Measurements from ENCODE around the gene KANSL1L.

DNA sequence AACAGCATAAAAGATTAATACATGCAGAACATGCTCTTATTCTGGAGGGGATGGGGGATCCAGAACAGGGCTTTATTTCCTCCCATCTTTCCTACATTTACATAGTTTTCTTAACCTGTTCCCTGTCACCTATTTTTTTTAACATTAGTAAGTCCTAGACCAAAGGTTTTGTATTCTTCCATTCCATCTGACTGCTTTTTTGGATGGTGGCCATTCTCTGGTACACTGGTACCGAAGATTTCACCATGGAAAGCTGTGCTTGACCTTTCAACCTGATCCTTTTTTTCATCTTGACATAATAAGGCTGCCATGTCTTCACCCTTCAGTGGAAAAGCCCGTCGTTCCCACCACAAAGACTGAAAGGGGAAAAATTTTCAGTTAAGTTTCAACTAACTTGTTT, 148.4 kb downstream of the KANSL1L start:
- TF ChIP-seq EP300 (IDR thresholded peaks at IDR 0.05) = no peak
- TF ChIP-seq, protein P1, sequence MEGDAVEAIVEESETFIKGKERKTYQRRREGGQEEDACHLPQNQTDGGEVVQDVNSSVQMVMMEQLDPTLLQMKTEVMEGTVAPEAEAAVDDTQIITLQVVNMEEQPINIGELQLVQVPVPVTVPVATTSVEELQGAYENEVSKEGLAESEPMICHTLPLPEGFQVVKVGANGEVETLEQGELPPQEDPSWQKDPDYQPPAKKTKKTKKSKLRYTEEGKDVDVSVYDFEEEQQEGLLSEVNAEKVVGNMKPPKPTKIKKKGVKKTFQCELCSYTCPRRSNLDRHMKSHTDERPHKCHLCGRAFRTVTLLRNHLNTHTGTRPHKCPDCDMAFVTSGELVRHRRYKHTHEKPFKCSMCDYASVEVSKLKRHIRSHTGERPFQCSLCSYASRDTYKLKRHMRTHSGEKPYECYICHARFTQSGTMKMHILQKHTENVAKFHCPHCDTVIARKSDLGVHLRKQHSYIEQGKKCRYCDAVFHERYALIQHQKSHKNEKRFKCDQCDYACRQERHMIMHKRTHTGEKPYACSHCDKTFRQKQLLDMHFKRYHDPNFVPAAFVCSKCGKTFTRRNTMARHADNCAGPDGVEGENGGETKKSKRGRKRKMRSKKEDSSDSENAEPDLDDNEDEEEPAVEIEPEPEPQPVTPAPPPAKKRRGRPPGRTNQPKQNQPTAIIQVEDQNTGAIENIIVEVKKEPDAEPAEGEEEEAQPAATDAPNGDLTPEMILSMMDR (IDR thresholded peaks at IDR 0.05) = no peak
- TF ChIP-seq POLR2A (IDR thresholded peaks at IDR 0.05) = no peak
